ENCODE results near the gene CITED4. TPM values are rescaled to one million over a fixed set of nuclear protein-coding genes. Genes with fewer than 3 reads are reported as not detected.

Gene CITED4
- polyA plus RNA-seq, 1 donor (not counting 4 experiments of a cell fraction or from before 2014, with no cell fraction given): 11.2 TPM

DNA sequence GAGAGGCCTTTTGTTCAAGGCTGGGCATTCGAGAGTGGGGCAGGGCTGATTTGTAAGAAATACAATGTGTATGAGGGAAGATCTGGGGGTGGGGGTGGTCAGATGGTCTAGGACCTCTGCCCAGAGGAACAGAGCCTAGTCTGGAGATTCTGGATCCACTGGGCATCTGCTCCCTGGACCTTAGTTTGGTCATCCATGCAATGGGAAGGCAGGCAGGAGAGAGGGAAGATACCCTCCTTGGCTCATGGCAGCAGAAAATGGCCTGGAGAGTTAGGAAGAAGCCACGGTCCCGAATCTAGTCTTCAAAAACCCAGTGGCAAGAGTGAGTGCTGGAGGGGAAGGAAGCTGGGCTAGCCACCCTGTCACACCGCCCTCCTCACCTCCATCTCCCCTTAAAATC is 38.8 kb downstream of the CITED4 start:
- Histone ChIP-seq H3K27me3 (ENCODE audit: control insufficient read depth, extremely low read depth, insufficient read depth, low read length) (peaks cover 2% of the 10 kb centered on the region), H2AFZ (ENCODE audit: control insufficient read depth, low read length) (no peak overlapping the region), H3K27ac (ENCODE audit: control insufficient read depth, insufficient read depth, low read length) (no peak overlapping the region), H3K4me2 (ENCODE audit: control insufficient read depth, extremely low read depth, insufficient read depth, low read depth, low read length) (no peak overlapping the region), H3K9me1 (ENCODE audit: control insufficient read depth, extremely low read depth, insufficient read depth, low read length) (no peaks in the 10 kb centered on the region), H3K36me3 (ENCODE audit: control insufficient read depth in 2 of 2, extremely low read depth in 1 of 2, insufficient read depth in 2 of 2, low read length in 2 of 2) (no peaks in the 10 kb centered on the region), H3K4me3 (ENCODE audit: control insufficient read depth in 2 of 3, extremely low read depth in 1 of 3, insufficient read depth in 2 of 3, low read depth in 1 of 3, low read length in 3 of 3) (no peak overlapping the region), H3K9me3 (ENCODE audit: control insufficient read depth, low read depth, low read length) (no peaks in the 10 kb centered on the region), H3K9ac (ENCODE audit: control insufficient read depth, extremely low read depth, insufficient read depth, low read length) (no peak overlapping the region), H3K4me1 (ENCODE audit: control insufficient read depth, extremely low read depth, insufficient read depth, low read length) (no peaks in the 10 kb centered on the region), H3K79me2 (ENCODE audit: control insufficient read depth, insufficient read depth, low read length) (no peaks in the 10 kb centered on the region), H4K20me1 (ENCODE audit: control insufficient read depth, extremely low read depth, insufficient read depth, low read length) (no peaks in the 10 kb centered on the region)
- DNase-seq (ENCODE audit: low read depth, low spot score) (no peak), FAIRE-seq (no peak)
- TF ChIP-seq, protein P1, sequence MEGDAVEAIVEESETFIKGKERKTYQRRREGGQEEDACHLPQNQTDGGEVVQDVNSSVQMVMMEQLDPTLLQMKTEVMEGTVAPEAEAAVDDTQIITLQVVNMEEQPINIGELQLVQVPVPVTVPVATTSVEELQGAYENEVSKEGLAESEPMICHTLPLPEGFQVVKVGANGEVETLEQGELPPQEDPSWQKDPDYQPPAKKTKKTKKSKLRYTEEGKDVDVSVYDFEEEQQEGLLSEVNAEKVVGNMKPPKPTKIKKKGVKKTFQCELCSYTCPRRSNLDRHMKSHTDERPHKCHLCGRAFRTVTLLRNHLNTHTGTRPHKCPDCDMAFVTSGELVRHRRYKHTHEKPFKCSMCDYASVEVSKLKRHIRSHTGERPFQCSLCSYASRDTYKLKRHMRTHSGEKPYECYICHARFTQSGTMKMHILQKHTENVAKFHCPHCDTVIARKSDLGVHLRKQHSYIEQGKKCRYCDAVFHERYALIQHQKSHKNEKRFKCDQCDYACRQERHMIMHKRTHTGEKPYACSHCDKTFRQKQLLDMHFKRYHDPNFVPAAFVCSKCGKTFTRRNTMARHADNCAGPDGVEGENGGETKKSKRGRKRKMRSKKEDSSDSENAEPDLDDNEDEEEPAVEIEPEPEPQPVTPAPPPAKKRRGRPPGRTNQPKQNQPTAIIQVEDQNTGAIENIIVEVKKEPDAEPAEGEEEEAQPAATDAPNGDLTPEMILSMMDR (optimal IDR thresholded peaks at IDR 0.05 in 1 of 3, IDR thresholded peaks at IDR 0.05 in 1 of 3, conservative IDR thresholded peaks at IDR 0.05 in 1 of 3; ENCODE audit: extremely low read depth in 1 of 3, insufficient read depth in 2 of 3, low read length in 3 of 3): no peak
- no peak for TF ChIP-seq EZH2 (IDR thresholded peaks at IDR 0.05; ENCODE audit: low read length)
- dilution Hi-C loops (cut with MboI; ENCODE audit: extremely low pct_ligation_motif_present, low sequenced_read_pairs): no loop called here

DNA sequence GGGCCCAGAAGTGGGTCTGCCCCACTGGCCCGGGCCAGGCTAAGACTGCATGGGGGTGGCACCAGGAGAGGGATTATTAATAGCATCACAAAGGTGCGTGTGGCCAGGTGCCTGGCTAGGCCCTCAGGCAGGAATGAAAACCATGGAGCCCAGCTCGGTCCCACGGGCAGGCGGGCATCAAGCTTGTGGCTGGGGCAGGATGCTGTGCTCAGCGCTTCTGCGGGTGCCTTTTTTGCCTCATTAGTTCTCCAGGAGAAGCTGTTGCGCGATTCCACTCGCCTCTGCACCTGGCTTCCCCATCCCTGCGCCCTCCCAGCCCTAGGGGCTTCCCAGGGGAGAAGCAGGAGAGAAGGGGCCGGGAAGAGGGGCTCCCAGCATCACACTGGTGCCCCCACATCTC is 39.3 kb downstream of the CITED4 start:
- Histone ChIP-seq H2AFZ (ENCODE audit: control insufficient read depth, low read length) (no peak overlapping the region), H4K20me1 (ENCODE audit: control insufficient read depth, extremely low read depth, insufficient read depth, low read length) (no peaks in the 10 kb centered on the region), H3K9me3 (ENCODE audit: control insufficient read depth, low read depth, low read length) (no peaks in the 10 kb centered on the region), H3K27ac (ENCODE audit: control insufficient read depth, insufficient read depth, low read length) (no peak overlapping the region), H3K36me3 (ENCODE audit: control insufficient read depth in 2 of 2, extremely low read depth in 1 of 2, insufficient read depth in 2 of 2, low read length in 2 of 2) (no peaks in the 10 kb centered on the region), H3K9ac (ENCODE audit: control insufficient read depth, extremely low read depth, insufficient read depth, low read length) (no peak overlapping the region), H3K27me3 (ENCODE audit: control insufficient read depth, extremely low read depth, insufficient read depth, low read length) (peaks cover 6% of the 10 kb centered on the region), H3K4me2 (ENCODE audit: control insufficient read depth, extremely low read depth, insufficient read depth, low read depth, low read length) (no peak overlapping the region), H3K9me1 (ENCODE audit: control insufficient read depth, extremely low read depth, insufficient read depth, low read length) (no peaks in the 10 kb centered on the region), H3K4me1 (ENCODE audit: control insufficient read depth, extremely low read depth, insufficient read depth, low read length) (no peaks in the 10 kb centered on the region), H3K79me2 (ENCODE audit: control insufficient read depth, insufficient read depth, low read length) (no peaks in the 10 kb centered on the region), H3K4me3 (ENCODE audit: control insufficient read depth in 2 of 3, extremely low read depth in 1 of 3, insufficient read depth in 2 of 3, low read depth in 1 of 3, low read length in 3 of 3) (no peak overlapping the region)
- no peak for TF ChIP-seq EZH2 (IDR thresholded peaks at IDR 0.05; ENCODE audit: low read length)
- TF ChIP-seq, protein P1 (optimal IDR thresholded peaks at IDR 0.05 in 1 of 3, IDR thresholded peaks at IDR 0.05 in 1 of 3, conservative IDR thresholded peaks at IDR 0.05 in 1 of 3; ENCODE audit: extremely low read depth in 1 of 3, insufficient read depth in 2 of 3, low read length in 3 of 3): no peak
- dilution Hi-C loops (cut with MboI; ENCODE audit: extremely low pct_ligation_motif_present, low sequenced_read_pairs): no loop called here
- no peak for FAIRE-seq
- no peak for DNase-seq (ENCODE audit: low read depth, low spot score)

Measured in keratinocyte (primary cell).